ENCODE data around the gene CENPS. TPM values are rescaled to one million over a fixed set of nuclear protein-coding genes. Genes with fewer than 3 reads are reported as not detected.

CENPS gene
- total and polyA plus RNA-seq, 2 of the 8 experiments (the other 6 are each of a cell fraction or from before 2014, with no cell fraction given): 7.8 to 20.3 TPM

DNA sequence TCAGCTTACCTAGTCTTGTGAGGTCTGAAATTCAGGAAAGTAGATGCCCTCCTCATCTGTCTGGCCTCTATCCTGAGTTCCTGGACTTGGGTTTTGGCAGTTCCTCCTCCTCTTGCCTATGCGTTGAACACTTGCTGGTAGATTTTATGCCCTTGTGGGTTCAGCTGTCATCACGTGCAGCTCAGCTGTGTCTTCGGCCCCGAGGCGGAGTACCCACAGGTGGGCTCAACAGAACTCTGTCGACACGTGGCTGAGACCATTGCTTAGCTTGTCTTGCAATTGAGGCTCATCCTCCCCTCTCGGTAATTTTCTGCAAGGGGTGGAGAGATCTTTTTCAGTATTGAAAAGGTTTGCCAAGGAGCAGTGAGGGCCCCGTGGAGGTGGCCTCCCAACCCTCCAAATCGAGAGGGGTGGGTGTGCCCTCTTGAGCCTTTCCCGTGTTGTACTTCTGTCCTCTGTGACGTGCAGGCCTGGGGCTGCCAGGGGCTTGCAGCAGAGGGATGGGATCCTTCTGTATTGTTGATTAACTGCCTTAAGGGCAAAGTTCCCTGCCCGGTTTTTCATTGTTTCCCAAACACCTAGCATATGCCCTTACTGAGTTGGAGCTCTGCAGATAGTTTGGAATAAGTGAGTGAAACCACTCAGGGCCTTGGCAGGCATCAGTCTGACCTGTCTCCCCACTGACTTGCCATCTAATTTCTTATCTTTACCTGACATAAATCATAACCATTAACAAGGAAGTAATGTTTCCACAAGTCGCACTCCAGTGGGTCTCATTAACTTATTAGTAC is 2.9 kb downstream of the CENPS start:
- H4K5ac ChIP-seq (ENCODE audit: insufficient read length, low read depth, low read length): no peak overlapping the region
- 96% methylated on average over 14 of the region's 14 CpGs; no CpG with 5 or more reads in 1 of the 2 experiments for WGBS, 2 experiments (ENCODE audit: extremely low coverage in 1 of 2, insufficient coverage in 1 of 2, insufficient read length in 1 of 2, insufficient replicate concordance in 2 of 2, low coverage in 1 of 2, low lambda C conversion rate in 2 of 2, missing lambda C conversion rate in 1 of 2)
- no peak overlapping the region for H3K56ac ChIP-seq (replicated peaks; ENCODE audit: insufficient read length, low read depth, low read length)
- no peaks in the 10 kb centered on the region for H3K79me1 ChIP-seq (ENCODE audit: low read depth, low read length)
- no peak for FAIRE-seq
- no peak overlapping the region for H3K9ac ChIP-seq (replicated peaks in 1 of 4; ENCODE audit: extremely low read depth in 1 of 4, low read depth in 3 of 4, low read length in 3 of 4)
- no peak overlapping the region for H3K18ac ChIP-seq (ENCODE audit: extremely low read depth, low read length)
- H3K14ac ChIP-seq (ENCODE audit: insufficient read length): no peak overlapping the region
- H2AK5ac ChIP-seq (ENCODE audit: low read depth, low read length): no peak overlapping the region
- peaks cover 9% of the 10 kb centered on the region for H3K23me2 ChIP-seq (ENCODE audit: low read depth, low read length)
- CTCF ChIA-PET (ENCODE audit: partially characterized antibody): interaction anchor here (0.6 to 10.9 kb wide), 7 partner anchors 22 to 478 kb away, joined by 3 to 132 read pairs (median 3); no protein-coding TSS in a partner anchor
- TF ChIP-seq RNF2 (IDR thresholded peaks at IDR 0.05; ENCODE audit: borderline replicate concordance, low read depth, low read length, missing control alignments, poor library complexity, severe bottlenecking): no peak
- TF ChIP-seq CBX8 (IDR thresholded peaks at IDR 0.05; ENCODE audit: borderline replicate concordance, low read depth, low read length): no peak
- TF ChIP-seq JUND (IDR thresholded peaks at IDR 0.05; ENCODE audit: low read length): no peak
- TF ChIP-seq CHD2 (IDR thresholded peaks at IDR 0.05; ENCODE audit: low read length): no peak
- TF ChIP-seq PHF8 (conservative IDR thresholded peaks at IDR 0.05; ENCODE audit: low read depth, low read length): no peak
- TF ChIP-seq, protein P1, sequence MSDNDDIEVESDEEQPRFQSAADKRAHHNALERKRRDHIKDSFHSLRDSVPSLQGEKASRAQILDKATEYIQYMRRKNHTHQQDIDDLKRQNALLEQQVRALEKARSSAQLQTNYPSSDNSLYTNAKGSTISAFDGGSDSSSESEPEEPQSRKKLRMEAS (IDR thresholded peaks at IDR 0.05): no peak
- H2BK120ac ChIP-seq (replicated peaks; ENCODE audit: low read depth, low read length): no peak overlapping the region
- H2BK12ac ChIP-seq (ENCODE audit: low read depth, low read length): no peak overlapping the region
- POLR2A ChIA-PET (ENCODE audit: partially characterized antibody): interaction anchor here (0.7 to 1.2 kb wide), 3 partner anchors 13 to 35 kb away, joined by 3 to 4 read pairs (median 3); no protein-coding TSS in a partner anchor
- DNase-seq (ENCODE audit: low read depth in 1 of 2, low spot score in 2 of 2): no peak
- no peak overlapping the region; the same call in 1 of the 2 replicates for H2BK5ac ChIP-seq (ENCODE audit: low read depth, low read length)
- H2BK20ac ChIP-seq (ENCODE audit: low read length): no peak overlapping the region
- H3K4ac ChIP-seq (replicated peaks; ENCODE audit: insufficient read length, low read depth, low read length): no peak overlapping the region
- H3K4me1 ChIP-seq (replicated peaks in 1 of 4; ENCODE audit: control insufficient read depth in 3 of 4, insufficient read depth in 4 of 4, low read length in 3 of 4): peaks cover 0 to 5% (median under 1%) of the 10 kb centered on the region in 4 experiments; a peak in 4 of 7 replicates
- no peaks in the 10 kb centered on the region for H3K27me3 ChIP-seq (replicated peaks in 1 of 4; ENCODE audit: control insufficient read depth in 3 of 4, extremely low read depth in 1 of 4, insufficient read depth in 3 of 4, low read length in 3 of 4)
- no peaks in the 10 kb centered on the region for H3K36me3 ChIP-seq (ENCODE audit: control insufficient read depth in 2 of 4, insufficient read depth in 4 of 4, low read length in 3 of 4)
- H3K4me2 ChIP-seq (ENCODE audit: insufficient read depth in 1 of 2, low read depth in 2 of 2, low read length in 2 of 2): no peak overlapping the region
- H4K8ac ChIP-seq (ENCODE audit: extremely low read depth, insufficient read depth, low read length): no peak overlapping the region
- H4K91ac ChIP-seq (replicated peaks; ENCODE audit: insufficient read length, low read length): no peak overlapping the region
- no peak overlapping the region for H3K4me3 ChIP-seq (ENCODE audit: extremely low read depth in 1 of 4, insufficient read depth in 2 of 4, low read depth in 3 of 4, low read length in 4 of 4)
- no peak overlapping the region for H2AFZ ChIP-seq (ENCODE audit: low read length)
- no peaks in the 10 kb centered on the region for H3K9me3 ChIP-seq (ENCODE audit: insufficient read depth in 2 of 2, low read depth in 1 of 2, low read length in 1 of 2)
- no peak overlapping the region for H3K27ac ChIP-seq (ENCODE audit: low read depth, low read length)
- no peak overlapping the region for H2BK15ac ChIP-seq (ENCODE audit: low read length)
- no peak overlapping the region for H3K23ac ChIP-seq (ENCODE audit: insufficient read length)
- H3K79me2 ChIP-seq (ENCODE audit: control insufficient read depth in 1 of 2, insufficient read depth in 2 of 2, low read length in 2 of 2): no peaks in the 10 kb centered on the region
- H4K20me1 ChIP-seq (replicated peaks in 1 of 2; ENCODE audit: control insufficient read depth in 1 of 2, insufficient read depth in 2 of 2, low read length in 2 of 2): no peaks in the 10 kb centered on the region

Measured in H1 (cell line).